Globus pallidus (tissue), 1 donor: ENCODE results near the gene RASL10A.

Source experiments
- DNase-seq: peaks from one replicate; pipeline ENCODE4 v3.0.0-alpha.2; 2015; ENCODE audit warnings: low spot score

RASL10A gene

DNA sequence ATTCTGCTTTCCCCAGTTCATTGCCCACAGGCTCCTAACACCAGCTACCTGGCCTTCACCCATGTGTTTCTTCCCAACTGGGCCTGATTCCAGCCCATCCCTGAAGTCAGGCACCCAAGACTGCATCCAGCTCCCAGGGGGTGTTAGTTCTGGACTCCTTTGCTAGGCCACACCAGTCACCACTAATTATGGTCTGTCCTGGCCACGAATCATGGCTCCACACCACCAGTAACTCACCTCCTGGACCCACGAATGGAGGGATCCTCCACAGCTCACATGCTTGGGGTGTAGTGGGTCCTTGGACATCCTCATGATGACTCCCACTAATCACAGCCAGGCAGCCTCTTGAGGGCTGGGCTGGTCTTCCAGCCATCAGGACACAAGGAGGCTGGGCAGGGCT lies 3.6 kb upstream of the RASL10A start:
- no peak for DNase-seq

- DNase-seq = no peak
These were observed 2.4 kb upstream of the RASL10A start for GRCh38 chr22:29317827-29318454.

DNA sequence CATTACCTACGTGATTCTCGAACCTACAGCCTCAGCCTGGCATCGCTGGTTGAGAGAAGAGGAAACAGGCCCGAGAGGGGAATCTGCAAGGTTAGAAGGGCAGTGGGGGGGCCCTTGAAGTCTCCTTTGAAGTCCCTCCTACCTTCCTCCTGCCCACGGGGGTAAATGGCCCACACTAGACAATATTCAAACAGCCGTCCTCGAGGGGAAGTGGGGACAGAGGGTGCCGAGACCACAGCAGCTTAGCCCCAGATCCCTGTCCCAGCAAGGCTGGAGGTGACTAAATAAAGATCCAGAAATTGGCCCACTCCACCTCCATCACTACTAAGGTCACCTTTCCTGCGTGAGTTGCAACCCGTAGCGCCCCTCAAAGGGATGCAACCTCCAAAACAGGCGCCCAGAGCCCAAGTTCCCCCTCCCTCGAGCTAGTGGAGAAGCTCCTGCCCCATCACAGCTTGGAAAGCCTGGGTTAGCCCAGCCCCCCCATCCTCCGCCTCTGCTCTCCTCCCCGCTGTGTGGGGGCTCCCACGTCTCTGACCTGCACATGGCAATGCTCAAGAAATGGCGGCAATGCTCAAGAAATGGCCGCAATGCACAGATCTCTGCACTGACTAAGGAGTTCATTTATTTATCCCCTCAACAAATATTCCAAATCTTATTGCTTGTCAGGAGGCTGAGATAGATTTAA lies 788 bp upstream of the RASL10A start:
- no peak for DNase-seq

DNA sequence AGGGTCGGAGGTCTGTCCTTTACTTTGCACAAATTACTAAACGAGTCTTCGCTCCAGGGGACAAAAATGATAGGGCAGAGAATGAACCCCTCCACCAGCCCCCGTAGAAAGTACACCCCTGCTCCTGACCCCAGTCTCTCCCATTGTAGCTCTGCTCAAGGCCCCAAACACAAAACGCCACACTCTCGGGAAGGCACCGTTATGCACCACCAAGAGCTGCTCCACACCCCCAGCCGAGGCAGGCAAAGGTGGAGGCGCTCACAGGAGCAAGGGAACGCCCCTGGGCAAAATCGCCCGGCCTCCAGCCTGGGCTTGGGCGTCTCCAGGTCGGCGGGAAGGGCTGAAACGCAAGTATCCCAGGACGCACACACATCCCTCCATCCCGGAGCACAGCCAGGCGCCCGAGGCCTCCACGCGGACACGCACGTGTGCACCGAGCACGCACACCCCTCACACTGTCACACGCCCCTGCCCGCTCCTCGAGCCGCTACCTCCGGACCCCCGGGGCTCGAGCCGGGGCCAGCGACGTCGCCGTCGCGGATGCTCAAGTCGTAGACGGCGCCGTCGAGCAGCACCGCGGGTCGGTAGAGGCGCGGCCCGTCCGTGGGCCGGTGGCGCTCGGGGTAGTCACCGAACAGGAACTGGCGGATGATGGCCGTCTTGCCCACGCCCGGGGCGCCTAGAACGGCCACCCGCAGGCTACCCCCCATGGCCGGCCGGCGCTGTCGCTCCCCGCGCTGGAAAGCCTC lies 786 bp downstream of the RASL10A start:
- DNase-seq = no peak

DNA sequence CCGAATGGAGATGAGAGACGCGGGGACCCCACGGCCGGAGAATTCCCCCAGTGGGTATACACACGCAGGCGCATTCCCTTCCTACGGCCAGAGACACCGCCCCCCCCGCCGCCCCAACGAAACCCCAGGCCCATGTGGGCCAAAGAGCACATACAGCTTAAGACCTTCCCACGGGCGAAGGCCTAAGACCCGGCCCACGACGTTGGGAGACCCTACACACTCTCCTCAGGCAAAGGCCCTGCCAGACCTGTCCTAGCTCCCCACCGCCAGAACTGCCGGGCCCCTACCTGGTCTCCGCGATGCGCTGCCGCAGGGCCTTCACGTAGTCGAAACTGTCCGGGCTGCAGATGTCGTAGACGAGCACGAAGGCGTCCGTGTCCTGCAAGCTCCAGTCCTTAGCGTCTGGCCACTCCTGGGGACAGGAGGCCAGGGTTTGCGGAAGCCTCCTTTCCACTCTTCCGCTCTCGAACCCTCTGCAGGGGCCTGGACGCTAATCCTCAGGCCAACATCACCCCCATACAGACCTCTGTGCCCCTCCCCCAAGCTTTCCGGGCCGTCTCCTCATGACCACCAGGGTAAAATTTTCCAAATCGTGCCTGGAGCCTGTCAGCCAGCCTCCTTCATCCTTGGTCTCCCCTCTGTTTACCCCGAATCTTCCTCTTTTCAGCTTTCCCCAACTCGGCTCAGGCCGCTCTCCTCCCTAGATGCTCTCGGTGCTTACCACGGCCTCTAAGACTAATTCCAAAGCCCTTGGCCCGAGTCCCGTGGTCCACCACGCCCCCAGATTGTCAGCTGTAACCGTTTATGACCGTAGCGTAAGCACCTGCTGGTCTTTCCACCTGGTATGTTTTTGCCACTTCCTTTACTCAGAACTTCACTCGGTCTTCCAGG lies 1.7 kb downstream of the RASL10A start:
- DNase-seq = no peak

GRCh38 chr22:29313126-29313575 lies 2.3 kb downstream of the RASL10A start:
- DNase-seq = peak; percentile 38

DNA sequence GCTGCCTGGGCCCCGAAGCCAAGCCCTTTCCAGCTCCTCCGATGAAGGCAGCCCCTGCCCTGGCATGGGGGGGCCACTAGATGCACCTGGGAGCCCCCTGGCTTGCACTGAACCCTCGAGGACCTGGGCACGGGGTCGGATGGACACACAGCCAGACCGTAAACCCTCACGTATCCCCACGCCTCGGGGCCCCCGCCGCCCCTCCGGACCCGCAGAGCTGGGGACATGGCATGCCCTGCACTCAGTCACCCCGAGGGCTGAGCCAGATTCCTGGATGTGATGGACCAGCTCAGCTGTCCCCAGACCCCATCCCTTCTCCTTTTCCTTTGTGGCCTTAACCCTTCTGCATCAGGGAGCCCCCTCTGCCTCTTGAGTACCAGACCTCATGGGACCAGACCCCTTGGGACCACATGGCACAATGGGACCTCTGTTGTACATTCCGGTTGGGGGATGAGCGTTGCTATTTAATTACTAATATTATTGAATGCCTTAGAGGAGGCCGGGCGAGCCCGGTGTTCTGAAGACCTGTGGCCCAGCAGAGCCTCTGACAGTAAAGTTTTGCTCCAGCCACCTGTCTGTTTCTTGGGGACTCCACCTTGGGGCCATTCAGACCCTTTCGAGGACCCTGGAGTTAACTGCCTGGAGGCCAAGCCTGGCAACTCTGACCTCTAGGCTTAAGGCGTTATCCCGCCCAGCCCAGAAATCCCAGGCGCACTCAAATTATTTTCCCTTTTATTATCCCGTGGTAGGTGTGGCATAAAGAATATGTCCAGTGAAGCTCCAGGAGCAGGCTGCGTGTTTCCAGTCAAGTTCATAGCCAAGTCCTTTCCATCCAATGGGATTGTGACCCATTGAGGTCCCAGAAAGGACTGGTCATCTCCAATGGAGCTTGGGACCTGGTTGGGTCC lies 3.0 kb downstream of the RASL10A start:
- no peak for DNase-seq

DNA sequence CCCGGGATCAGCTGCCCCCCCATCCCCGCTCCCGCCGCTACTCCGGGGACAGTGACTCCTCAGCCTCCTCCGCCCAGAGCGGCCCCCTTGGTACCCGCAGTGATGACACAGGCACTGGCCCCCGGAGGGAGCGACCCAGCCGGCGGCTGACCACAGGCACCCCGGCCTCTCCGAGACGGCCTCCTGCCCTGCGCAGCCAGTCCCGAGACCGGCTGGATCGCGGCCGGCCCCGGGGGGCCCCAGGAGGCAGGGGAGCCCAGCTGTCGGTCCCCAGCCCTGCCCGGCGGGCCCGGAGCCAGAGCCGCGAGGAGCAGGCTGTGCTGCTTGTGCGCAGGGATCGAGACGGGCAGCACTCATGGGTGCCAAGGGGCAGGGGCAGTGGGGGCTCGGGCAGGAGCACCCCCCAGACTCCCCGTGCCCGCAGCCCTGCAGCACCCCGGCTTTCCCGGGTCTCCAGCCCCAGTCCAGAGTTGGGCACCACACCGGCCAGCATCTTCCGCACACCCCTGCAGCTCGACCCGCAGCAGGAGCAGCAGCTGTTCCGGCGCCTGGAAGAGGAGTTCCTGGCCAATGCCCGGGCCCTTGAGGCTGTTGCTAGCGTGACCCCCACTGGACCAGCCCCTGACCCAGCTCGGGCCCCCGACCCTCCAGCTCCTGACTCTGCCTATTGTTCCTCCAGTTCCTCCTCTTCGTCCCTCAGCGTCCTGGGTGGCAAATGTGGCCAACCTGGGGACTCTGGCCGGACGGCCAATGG lies 3.9 kb downstream of the RASL10A start:
- no peak for DNase-seq

GRCh38 chr22:29310863-29311339 lies 4.6 kb downstream of the RASL10A start:
- peak; percentile 93 for DNase-seq

DNA sequence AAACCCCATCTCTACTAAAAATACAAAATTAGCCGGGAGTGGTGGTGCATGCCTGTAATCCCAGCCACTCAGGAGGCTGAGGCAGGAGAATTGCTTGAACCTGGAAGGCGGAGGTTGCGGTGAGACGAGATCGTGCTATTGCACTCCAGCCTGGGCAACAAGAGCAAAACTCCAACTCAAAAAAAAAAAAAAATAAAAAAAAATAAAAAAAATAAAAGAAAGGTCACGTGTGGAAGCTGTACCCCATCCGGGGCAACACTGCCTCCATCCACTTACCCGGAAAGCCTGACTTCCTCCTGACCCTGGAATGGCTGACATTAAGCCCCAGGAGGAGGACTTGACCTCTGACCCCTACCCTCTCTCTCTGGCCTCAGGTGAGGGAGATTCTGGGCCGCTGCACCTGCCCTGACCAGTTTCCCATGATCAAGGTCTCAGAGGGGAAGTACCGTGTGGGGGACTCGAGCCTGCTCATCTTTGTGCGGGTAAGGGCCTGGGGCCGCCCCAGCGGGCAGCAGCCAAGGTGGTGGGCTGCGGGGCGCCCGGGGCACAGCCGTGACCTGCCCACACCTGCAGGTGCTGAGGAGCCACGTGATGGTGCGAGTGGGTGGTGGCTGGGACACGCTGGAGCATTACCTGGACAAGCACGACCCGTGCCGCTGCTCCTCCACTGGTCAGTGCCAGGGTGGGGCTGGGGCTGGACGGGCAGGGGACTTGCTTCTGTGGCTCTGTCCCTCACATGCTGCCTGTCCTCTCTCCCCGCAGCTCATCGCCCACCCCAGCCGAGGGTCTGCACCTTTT lies 5.2 kb downstream of the RASL10A start:
- no peak for DNase-seq

DNA sequence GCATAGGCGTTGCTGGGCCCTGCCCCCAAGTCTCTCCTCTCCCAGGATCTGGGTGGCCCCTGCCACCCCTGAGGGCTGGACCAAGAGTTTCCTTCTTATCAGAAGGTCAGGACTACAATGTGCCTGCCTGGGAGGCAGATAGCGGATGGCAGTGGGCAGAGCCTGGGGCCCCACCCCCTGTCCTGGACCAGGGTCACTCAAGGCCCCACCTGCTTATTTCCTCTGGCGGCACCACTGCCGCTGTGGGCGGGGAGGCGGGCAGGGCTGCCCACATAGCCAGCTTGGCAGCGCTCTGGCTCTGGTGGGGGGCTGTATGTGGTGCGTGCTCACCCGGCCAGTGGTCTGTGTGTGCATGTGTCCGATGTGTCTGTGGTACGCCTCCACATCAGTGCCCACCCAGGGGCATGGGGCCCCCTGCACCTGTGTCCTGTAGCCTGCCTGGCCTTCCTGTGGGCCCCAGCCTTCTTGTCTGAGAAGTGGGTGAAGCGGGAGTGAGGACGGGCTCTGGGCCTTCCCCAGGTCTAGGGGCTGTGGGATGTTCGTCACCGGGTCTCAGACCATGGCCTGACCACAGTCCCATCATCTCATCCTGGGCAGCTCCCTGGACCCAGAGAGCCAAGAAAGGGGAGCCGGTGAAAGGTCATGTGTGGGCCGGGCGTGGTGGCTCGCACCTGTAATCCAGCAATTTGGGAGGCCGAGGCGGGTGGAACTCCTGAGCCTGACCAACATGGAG lies 6.0 kb downstream of the RASL10A start:
- no peak for DNase-seq

DNA sequence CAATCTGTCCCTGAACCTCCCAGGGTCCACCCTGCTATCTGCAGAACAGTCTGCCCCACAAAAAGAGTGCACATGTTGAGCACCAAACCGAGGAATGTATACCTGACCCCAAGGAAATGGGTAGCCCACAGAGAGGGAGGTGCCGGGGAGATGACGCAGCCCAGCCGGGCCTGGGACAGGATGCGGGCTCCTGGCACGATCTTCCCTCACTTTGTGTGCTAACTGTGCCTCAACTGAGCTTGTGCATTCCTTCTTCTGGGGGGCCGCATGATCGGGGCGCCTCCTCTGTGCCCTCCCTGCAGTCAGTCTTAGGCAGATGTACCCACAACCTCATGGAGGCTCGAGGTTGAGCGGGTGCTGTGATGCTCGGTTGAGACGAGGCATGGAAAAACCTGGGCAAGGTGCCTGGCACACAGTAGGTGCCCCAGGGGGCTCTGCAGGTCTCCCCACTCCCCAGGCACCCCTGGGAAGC lies 6.7 kb downstream of the RASL10A start:
- DNase-seq = no peak

- DNase-seq = no peak
These were observed 7.2 kb downstream of the RASL10A start for GRCh38 chr22:29308148-29308790.

GRCh38 chr22:29307596-29308147 lies 7.8 kb downstream of the RASL10A start:
- no peak for DNase-seq

- DNase-seq = peak; percentile 59
These were observed 8.5 kb downstream of the RASL10A start for GRCh38 chr22:29306835-29307595.

DNA sequence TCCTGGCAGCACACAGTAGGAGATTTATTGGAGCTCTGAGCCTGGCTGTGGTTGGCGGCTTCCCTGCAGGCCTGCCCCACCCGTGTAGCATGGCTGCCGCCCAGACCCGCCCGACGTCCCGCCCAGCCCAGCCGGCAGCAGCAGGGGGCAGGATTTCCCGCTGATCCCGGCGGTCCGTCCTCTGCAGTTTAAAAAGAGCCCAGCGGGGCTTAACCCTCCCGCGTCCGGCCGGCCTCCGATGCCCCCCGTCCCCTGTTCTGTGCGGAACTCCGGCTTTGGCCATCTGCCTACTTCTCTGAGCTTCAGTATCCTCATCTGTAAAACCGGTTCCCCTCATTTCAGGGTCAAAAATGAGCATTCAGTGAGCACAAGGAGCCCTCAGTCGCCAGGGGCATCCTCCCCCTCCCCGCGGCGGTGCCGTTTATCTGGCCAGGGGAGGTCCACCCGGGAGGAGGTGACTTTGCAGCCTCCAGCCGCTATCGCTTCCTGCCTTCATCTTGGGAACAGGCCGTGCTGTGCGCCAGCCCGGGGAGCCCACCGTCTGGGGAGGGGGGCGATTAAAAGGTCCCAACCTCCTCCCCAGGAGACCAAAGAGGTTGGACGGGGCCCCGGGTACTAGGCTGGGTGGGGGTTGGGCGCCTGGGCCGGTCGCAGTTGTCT lies 9.2 kb downstream of the RASL10A start, which contains the start of gene GAS2L1:
GAS2L1 (plus strand) TSS at position 476 of the 660 bp plus-strand sequence. CDS start 1,456 bp downstream, outside the sequence.
- DNase-seq = peak; percentile 69
